Hepatocyte (in vitro differentiated cells): ENCODE measurements around the gene GPR153. TPM values are rescaled to one million over a fixed set of nuclear protein-coding genes. Genes with fewer than 3 reads are reported as not detected.

Source experiments
- DNase-seq: peaks from one replicate; pipeline ENCODE4 v3.0.0-alpha.2; 2016; ENCODE audit warnings: low spot score
- H2AFZ ChIP-seq: fragments of 200-600 bp; sonication (generic); 2 replicates; pipeline ENCODE4 v1.6.0; 2016; ENCODE audit warnings: antibody characterized with exemption, mild to moderate bottlenecking
- H3K27ac ChIP-seq: fragments of 200-600 bp; sonication (generic); 2 replicates; pipeline ENCODE4 v1.5.1; 2016; ENCODE audit warnings: mild to moderate bottlenecking
- H3K27me3 ChIP-seq: fragments of 200-600 bp; sonication (generic); 2 replicates; pipeline ENCODE4 v1.6.1; 2016
- H3K36me3 ChIP-seq: fragments of 200-600 bp; sonication (generic); replicated peaks from 2 replicates; pipeline ENCODE4 v1.5.1; 2016; ENCODE audit warnings: low read depth; ENCODE audit not compliant: insufficient read depth
- H3K4me1 ChIP-seq: fragments of 200-600 bp; sonication (generic); 2 replicates; pipeline ENCODE4 v1.5.1; 2016; ENCODE audit warnings: mild to moderate bottlenecking, moderate library complexity; ENCODE audit not compliant: insufficient read depth
- H3K4me2 ChIP-seq: fragments of 200-600 bp; sonication (generic); 2 replicates; pipeline ENCODE4 v1.6.0; 2016
- H3K4me3 ChIP-seq: fragments of 200-600 bp; sonication (generic); 2 replicates; pipeline ENCODE4 v1.5.1; 2016; ENCODE audit warnings: mild to moderate bottlenecking
- H3K79me2 ChIP-seq: fragments of 200-600 bp; sonication (generic); 2 replicates; pipeline ENCODE4 v1.6.0; 2017; ENCODE audit warnings: mild to moderate bottlenecking
- H3K9me2 ChIP-seq: fragments of 200-600 bp; sonication (generic); replicated peaks from 2 replicates; pipeline ENCODE4 v1.6.0; 2017; ENCODE audit warnings: mild to moderate bottlenecking; ENCODE audit not compliant: insufficient read depth
- H3K9me3 ChIP-seq: fragments of 200-600 bp; sonication (generic); 2 replicates; pipeline ENCODE4 v1.5.1; 2016; ENCODE audit warnings: low read depth, mild to moderate bottlenecking
- H4K20me1 ChIP-seq: fragments of 200-600 bp; sonication (generic); 2 replicates; pipeline ENCODE4 v1.6.0; 2016; ENCODE audit warnings: mild to moderate bottlenecking; ENCODE audit not compliant: insufficient read depth, poor library complexity, severe bottlenecking
- EZH2 ChIP-seq: fragments of 200-600 bp; sonication (generic); IDR thresholded peaks from 2 replicates; pipeline ENCODE4 v1.6.1; 2016; ENCODE audit warnings: antibody characterized with exemption, mild to moderate bottlenecking, borderline replicate concordance
- EZH2phosphoT487 ChIP-seq: fragments of 200-600 bp; sonication (generic); IDR thresholded peaks from one replicate; pipeline ENCODE4 v1.6.1; 2018; ENCODE audit warnings: antibody characterized with exemption, mild to moderate bottlenecking, low read depth, moderate library complexity; ENCODE audit not compliant: unreplicated experiment, severe bottlenecking
- WGBS: methylation state at CpG from one replicate; pipeline ENCODE4 v1.1.6; 2016; ENCODE audit warnings: low lambda C conversion rate; ENCODE audit errors: missing lambda C conversion rate; 5-methylcytosine and 5-hydroxymethylcytosine counted together
- polyA plus RNA-seq: library from polyadenylated mRNA; unstranded; fragments of >200 nt; fragmentation: Nextera tagmentation; extraction: Ambion mirVana; gene quantifications from 2 replicates; pipeline ENCODE4 v1.2.1, GENCODE V29; 2016
- total RNA-seq: library from RNA; depleted of rRNA; stranded (reverse); fragments of >200 nt; gene quantifications from 2 replicates; pipeline ENCODE4 v1.2.3, GENCODE V29; 2014
- TF ChIP-seq, protein P1 (sequence below): fragments of 200-600 bp; sonication (generic); IDR thresholded peaks from 2 replicates; pipeline ENCODE4 v1.5.1; 2016; ENCODE audit warnings: antibody characterized with exemption, mild to moderate bottlenecking; ENCODE audit not compliant: poor library complexity

The GPR153 gene
- total and polyA plus RNA-seq, 2 experiments from 2014 or later, result 9.1 to 13.5 TPM

DNA sequence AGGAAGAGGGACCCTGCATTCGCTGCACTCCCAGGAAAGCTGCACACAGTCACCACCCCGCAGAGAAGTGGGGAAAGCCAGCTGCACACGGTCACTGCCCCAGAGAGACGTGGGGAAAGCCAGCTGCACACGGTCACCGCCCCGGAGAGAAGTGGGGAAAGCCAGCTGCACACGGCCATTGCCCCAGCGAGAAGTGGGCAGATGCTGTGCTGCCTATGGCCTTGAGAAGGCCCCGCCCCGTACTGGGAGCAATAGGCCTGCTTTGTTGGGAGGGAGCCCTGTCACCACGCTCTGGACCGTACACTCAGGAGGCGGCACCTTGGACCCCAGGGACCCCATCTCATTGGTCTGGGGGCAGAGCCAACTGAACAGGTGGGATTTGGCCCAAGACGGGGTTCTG, 4.3 kb upstream of the GPR153 start:
- Histone ChIP-seq H3K27me3 (no peaks in the 10 kb centered on the region), H3K36me3 (no peaks in the 10 kb centered on the region), H3K4me1 (peaks cover 17% of the 10 kb centered on the region), H3K27ac (no peak overlapping the region), H3K9me2 (no peaks in the 10 kb centered on the region), H3K79me2 (no peaks in the 10 kb centered on the region), H3K4me2 (no peak overlapping the region), H2AFZ (no peak overlapping the region), H4K20me1 (no peaks in the 10 kb centered on the region), H3K9me3 (no peaks in the 10 kb centered on the region), H3K4me3 (no peak overlapping the region)
- no peak for TF ChIP-seq EZH2
- TF ChIP-seq EZH2phosphoT487, result no peak
- TF ChIP-seq, protein P1, sequence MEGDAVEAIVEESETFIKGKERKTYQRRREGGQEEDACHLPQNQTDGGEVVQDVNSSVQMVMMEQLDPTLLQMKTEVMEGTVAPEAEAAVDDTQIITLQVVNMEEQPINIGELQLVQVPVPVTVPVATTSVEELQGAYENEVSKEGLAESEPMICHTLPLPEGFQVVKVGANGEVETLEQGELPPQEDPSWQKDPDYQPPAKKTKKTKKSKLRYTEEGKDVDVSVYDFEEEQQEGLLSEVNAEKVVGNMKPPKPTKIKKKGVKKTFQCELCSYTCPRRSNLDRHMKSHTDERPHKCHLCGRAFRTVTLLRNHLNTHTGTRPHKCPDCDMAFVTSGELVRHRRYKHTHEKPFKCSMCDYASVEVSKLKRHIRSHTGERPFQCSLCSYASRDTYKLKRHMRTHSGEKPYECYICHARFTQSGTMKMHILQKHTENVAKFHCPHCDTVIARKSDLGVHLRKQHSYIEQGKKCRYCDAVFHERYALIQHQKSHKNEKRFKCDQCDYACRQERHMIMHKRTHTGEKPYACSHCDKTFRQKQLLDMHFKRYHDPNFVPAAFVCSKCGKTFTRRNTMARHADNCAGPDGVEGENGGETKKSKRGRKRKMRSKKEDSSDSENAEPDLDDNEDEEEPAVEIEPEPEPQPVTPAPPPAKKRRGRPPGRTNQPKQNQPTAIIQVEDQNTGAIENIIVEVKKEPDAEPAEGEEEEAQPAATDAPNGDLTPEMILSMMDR, result no peak
- DNase-seq, result no peak
- WGBS, result 91% methylated on average over 15 of the region's 15 CpGs

DNA sequence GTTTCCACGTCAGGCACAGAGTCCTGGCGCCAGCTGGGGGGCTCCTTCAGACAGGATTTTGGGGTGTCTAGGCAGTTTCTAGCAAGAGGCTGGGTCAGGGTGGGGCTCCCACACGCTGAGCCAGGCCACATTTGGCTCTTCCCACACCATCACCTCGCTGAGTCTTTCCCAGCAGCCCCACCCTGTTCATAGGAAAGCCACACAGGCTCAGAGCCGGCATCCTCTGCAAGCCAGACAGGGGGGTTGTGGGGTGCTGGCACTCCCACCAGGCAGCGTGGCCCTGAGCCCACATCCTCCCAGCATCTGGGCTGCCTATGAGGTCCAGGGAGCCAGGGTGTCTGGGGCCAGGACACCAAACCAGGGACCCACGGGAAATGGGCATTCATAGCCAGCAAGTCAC, 2.8 kb upstream of the GPR153 start:
- no peak overlapping the region for H3K4me2 ChIP-seq
- no peaks in the 10 kb centered on the region for H3K9me2 ChIP-seq
- H4K20me1 ChIP-seq, result peaks cover 6% of the 10 kb centered on the region
- H3K36me3 ChIP-seq, result no peaks in the 10 kb centered on the region
- no peak for TF ChIP-seq EZH2
- no peak for TF ChIP-seq EZH2phosphoT487
- TF ChIP-seq, protein P1, result no peak
- peaks cover 7% of the 10 kb centered on the region for H3K4me1 ChIP-seq
- H3K9me3 ChIP-seq, result no peaks in the 10 kb centered on the region
- H3K79me2 ChIP-seq, result no peaks in the 10 kb centered on the region
- H3K27ac ChIP-seq, result no peak overlapping the region
- 79% methylated on average over 7 of the region's 7 CpGs for WGBS
- DNase-seq, result no peak
- no peak overlapping the region for H3K4me3 ChIP-seq
- H2AFZ ChIP-seq, result no peak overlapping the region
- H3K27me3 ChIP-seq, result no peaks in the 10 kb centered on the region

DNA sequence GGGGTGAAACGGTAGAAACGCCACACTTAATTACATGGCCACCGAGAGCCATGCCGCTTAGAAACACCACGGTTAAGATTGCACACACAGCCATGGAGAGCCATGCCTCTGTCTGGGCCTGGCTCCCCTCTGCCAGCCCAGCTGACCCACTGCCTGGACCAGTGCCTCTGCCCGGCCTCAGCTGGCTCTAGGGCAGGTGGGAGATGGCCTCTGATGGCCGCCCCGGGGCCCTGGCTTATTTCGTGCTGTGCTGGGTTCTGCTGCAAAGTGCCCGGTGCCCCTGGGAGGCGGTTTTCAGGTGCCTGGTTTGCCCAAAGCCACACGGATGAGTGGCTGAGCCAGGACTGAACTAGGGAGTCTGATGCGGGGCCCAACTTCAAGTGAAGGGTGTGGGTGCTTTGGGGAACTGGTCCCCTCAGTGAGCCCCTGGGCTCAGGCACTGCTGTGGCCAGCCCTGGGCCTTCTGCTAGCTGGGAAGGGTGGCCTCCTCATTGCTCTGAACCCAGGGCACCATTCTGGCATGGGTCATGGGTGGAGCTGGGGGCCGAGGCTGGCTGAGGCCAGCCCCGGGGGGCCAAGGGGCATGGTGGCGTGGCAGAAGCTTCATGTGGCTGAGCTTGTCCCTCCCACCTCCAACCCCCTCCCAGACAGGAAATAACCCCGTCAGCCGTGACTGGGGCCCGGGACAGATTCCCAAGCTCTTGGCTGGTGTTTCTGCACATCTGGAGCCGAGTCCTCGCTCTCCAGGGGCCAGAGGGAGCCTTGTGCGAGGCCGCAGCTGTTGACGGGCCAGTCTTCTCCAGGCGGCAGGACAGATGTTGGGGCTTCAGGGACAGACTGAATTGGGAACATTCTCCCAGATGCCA, 1.9 kb upstream of the GPR153 start:
- Histone ChIP-seq H2AFZ (no peak overlapping the region), H3K9me2 (no peaks in the 10 kb centered on the region), H3K4me2 (no peak overlapping the region)

More for the DNA sequence above, 1.9 kb upstream of the GPR153 start:
- Histone ChIP-seq H3K9me3 (no peaks in the 10 kb centered on the region), H3K79me2 (no peaks in the 10 kb centered on the region), H4K20me1 (peaks cover 6% of the 10 kb centered on the region), H3K27me3 (no peaks in the 10 kb centered on the region), H3K4me1 (peaks cover 7% of the 10 kb centered on the region), H3K27ac (peak overlapping the region; percentile 57), H3K36me3 (no peaks in the 10 kb centered on the region), H3K4me3 (no peak overlapping the region)
- TF ChIP-seq EZH2 (no peak), EZH2phosphoT487 (no peak)
- TF ChIP-seq, protein P1, result no peak
- WGBS, result 74% methylated on average over 24 of the region's 25 CpGs
- DNase-seq, result no peak
